HG03025 (cell line): Measurements from ENCODE around the gene MKNK1.

Experiments used
- ATAC-seq: cut with Tn5 transposase; IDR thresholded peaks from one replicate; pipeline ENCODE4 v1.9.1; 2021; ENCODE audit warnings: mild to moderate bottlenecking, moderate library complexity; ENCODE audit not compliant: unreplicated experiment, low FRiP score

The MKNK1 gene

DNA sequence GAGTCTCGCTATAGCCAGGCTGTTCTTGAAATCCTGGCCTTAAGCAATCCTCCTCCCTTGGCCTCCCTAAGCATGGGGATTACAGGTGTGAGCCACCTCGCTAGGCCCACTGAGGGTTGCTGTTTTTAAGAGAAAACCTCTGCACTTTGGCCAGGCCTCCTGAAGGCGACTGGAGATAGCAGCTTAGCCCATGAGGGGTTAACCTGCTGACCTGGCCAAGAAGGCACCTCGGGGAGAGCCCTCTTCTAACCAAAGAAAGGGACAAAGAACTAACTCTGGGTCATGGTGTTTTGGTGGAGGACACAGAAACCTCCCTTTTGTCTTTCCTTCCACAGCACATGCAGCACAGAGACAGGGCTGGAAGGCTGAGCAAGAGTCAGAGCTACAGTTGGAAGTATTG lies 35.0 kb downstream of the MKNK1 start:
- ATAC-seq, result no peak

DNA sequence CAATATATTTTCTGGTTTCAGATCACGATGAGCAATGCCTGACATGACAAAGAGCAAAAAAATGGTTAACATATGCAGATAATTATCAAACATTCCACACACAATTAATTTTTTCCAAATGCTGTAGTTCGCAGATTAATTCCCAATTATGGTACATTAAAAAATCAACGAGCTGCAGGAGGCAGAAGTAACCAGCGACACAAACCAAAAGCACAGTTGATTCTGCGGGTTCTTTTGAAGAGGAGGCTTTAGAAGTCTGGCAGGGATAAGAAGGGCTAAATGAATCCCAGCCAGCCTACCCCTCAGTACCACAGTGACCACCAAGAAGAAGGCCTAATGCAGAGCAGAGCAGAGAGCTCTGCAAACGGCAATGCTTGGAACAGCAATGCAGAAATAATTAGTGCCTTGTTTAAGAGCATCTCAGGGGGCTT lies 35.6 kb downstream of the MKNK1 start:
- no peak for ATAC-seq

DNA sequence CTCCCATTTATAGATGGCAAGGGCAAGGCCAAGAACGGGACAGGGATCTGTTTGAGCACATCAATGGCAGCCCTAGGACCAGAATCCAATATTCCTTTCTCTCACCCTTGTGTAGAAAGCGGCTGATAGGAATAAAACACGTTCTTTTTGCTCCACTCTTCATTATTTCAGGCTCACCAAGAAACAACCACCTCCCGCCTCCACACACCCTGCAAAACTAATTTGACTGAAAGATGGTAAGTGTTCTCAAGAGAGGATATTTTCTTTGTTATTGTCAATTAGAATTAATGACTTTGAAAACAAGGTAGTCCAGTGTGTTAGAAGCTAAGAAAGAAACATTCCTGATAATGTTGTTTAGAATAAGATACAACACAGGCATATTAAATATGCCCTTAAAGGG lies 40.7 kb downstream of the MKNK1 start:
- ATAC-seq, result no peak

DNA sequence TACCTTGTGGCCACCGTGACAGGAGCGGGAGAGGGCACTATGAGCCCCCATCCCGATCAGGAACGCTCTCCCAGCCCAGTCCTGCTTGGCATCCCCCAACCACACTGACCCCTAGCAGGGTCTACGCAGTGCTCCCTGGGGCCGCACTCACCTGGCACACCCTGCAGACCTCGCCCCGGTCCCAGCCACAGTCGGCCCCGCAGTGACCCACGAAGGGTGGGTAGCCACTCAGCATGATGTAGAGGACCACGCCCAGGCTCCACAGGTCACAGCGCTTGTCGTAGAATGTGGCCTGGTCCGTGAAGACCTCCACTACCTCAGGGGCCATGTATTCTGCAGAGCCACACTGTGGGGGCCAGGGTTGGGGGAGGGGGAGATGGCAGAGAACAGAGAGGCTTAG lies 41.6 kb downstream of the MKNK1 start:
- no peak for ATAC-seq

DNA sequence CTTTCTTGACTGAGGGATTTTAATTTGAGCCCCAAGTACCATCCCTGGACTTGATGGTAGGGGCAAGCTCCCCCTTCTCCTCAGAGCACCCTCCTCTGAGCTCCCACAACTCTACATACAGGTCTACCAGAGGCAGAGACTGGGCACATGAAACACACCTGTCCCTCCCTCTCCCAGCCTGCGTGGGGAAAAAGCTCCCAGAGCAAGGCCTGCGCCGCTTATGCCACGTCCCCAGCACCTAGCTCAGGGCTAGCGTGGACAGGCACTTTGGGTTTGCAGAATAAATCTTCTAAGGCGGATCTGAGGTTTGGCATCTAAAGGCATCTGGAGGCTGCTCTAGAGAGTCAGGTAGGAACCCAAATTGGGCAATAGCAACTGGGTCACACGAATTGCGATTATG lies 45.1 kb downstream of the MKNK1 start:
- no peak for ATAC-seq

DNA sequence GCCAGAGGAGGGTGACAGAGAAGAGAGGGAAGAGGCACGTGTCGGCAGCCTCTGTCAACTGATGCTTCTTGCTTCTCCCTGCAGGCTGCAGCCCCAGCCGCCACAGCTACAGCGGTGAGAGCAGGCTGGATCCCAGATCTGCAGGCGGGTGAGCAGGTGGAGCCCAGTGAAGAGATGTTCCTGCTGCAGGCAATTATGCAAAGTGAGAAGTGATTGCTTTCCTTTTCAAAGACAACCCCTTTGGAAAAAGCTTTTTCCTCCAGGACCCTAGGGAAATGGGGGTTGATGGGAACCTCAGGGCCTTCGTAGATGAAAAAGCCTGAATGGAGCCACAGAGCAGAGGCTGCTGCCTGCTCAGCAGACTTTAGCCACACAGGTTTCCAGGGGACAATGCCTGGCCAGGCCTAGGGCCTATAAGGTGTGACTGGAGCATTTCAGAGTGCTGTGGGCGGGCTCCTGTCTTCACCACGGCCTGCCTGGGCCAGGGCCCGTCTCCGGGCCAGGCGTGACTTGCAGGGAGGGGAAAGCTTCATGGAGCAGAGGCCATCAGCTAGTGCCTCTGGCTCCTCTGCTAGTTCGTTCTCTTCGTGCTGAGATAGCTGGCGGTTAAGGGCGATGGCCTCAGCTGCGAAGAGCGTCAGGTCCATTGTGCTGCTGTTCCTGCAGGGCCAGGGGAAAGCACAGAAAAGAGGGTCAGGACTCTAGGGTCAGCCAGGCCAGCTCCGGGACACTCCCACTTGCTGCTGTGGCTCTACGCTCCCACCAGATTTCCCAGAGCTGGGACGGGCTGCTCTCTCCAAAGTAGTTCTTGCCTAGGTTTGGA lies 45.7 kb downstream of the MKNK1 start:
- no peak for ATAC-seq

DNA sequence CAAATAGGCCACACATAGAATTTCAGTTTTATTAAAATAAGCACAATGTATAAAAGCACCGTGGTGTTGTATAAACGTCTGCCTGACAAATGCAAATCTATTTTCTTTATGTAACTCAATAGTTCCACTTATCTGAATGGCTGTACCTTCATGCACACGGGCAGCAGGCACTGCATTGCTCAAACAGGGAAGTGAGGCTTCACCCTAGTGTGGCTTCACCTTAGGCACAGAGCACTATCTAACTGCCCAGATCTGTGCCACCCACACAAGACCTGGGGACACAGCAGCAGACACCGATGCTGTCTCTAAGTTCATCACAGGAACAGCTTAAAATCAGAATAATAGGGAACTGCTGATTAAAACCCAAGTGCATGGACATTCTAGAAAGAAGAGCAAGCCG lies 46.7 kb downstream of the MKNK1 start:
- ATAC-seq, result no peak

DNA sequence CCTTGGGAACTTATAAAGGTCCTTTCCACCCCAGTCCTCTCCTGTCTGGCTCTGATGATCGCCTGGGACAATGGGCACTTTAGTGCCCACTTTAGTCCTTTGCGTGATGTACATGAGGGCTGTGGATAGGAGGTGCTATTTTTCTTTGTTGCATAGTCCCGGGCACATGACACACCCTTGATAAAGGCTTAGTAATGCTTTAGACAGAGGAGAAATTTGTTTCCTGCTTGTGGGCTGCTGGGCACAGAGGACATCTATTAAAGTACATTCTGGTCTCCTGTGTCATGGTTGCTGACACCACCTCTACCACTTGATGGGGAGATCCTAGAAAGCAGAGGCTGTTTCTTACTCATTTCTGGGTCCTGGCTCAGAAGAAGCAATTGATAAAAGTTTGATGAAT lies 47.2 kb downstream of the MKNK1 start:
- ATAC-seq, result no peak

DNA sequence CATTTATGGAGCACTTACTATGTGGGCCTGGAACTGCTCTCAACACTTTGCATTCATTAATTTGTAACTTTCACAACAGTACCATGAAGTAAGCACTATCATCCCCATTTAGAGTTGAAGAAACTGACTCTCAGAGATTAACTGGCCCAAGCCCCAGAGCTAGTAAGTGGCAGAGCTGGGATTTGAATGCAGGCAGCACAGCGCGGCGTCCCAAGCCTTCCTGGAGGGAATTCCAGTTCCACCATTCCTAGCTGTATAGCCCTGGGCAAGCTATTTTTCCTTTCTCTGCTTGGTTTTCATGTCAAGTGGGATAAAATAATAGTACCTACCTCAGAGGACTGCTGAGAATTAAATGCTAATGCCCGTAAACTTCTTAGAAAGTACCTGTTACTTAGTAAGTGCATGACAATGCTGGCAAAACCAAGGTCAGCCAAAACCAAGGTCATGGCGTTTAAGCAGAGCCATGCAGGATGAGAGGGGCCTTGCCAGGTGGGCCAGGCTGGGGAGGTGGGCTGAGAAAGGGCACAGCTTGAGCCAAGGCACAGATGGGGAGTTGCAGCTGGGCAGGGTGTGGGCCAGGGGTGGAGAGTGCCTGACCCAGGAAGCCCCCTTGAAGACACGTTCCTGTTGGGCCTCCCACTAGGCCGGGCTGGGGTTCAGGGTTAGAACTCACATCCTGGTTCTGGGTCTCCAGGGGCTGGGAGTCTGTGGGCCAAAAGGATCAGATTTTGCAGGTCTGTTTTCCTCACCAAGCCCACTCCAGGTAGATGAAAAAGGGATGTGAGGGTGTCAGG lies 48.0 kb downstream of the MKNK1 start:
- no peak for ATAC-seq

DNA sequence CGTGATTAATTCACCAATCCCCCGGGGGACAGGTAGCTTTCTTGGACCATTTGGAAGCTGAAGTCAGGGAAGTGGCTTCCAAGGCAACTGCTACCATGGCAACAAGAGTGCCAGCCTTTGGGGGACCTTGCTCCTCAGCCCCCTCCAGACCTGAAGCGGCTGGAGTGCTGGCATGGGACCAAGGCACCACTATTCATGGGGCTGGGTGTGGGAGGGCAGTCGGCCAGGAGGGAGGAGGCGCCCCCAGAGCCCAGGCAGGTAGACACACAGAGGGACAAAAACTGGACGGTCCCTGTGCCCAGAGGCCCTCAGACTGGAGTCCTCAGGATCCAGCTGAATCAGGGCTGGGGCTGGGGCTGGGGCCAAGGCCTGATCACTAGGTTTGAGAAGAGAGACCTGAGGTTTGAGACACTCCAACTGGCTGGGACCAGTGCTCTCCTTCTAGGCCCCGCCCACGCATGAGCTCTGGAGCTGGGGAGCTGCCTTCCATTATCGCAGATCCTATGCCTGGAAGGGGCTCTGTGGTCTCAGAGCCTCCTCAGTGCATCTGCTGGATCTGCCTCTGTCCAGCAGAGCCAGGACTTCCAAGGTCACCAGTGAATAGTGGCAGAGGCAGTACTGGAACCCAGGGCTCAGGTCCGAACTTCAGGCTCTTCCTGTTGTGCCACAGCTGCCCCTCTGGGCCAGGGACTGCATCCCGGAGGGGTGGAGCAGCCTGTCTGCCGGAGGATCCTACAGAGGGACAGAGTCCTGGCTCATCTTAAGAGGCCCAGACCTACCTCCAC lies 49.3 kb downstream of the MKNK1 start:
- ATAC-seq, result no peak

DNA sequence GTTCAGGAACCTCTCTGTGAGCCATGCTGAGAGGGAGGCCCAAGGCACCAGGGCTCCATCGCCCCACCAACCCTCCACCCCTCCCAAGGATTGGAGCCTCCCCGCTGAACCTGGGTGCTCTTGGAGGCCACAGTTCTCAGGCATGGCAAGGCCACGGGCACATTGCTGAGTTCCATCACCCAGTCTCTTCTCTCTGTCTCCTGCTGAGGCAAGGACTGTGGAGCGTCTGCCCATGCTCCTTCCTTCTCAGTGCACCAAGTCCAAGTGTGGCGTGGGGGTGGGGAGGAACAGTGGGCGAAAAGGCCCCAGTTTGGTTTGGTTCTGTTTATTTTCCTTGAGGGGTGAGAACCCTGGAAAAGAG lies 49.9 kb downstream of the MKNK1 start:
- ATAC-seq, result no peak

DNA sequence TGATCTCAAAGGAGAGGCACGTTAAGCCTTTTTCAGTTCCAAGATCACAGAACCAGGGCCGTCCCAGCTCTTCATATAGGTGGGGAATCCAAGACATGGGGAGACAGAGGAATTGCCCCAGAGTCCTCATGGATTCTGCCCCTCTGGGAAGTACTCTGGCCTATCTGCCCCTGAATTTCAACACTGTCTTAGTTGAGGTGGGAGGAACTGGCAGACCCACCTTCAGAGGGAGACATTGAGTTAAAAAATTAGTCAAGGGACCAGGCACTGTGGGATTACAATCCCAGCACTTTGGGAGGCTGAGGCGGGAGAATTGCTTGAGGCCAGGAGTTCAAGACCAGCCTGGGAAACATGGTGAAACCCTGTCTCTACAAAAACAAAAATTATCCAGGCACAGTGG lies 50.6 kb downstream of the MKNK1 start:
- ATAC-seq, result no peak

DNA sequence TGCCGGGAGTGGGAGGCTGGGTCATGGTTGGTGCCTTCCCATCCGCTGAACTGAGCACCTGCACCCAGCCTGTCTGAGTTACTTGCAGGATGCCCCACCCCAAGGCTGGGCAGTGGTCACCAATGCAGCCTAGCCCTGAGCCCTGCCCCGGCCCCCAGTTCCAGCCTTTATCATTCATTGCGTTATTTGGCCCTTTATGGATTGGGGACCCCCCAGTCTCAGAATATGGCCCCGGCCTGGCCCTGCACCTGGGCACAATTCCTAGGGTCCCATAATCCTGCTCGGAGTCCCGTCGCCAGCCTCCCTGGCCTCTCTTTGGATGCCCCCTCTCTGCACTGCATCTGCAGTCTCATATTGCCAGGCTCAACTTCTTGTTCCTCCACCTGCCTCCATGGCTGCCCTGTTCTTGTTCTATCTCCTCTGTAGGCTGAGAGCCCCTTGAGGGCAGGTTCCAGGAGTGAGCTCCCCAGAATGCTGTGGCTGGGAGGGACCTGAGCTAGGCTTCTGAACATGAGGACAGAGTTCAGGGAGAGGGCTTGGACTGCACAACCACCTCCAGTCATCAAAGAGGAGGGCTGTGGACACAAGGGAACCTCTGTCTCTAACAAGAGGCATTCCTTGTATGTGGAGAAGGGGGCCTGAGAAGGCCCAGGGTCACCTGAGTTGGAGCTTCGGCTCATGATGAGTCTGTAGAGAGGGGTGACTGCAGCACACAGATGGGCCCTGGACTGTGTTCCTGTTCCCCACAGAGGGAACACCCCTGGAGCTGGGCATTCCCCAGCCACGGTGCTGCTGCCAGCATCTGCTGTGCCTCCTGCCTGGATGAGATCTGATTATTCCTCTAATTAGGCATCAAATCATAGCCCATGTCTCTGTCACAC lies 51.5 kb downstream of the MKNK1 start:
- ATAC-seq, result no peak

DNA sequence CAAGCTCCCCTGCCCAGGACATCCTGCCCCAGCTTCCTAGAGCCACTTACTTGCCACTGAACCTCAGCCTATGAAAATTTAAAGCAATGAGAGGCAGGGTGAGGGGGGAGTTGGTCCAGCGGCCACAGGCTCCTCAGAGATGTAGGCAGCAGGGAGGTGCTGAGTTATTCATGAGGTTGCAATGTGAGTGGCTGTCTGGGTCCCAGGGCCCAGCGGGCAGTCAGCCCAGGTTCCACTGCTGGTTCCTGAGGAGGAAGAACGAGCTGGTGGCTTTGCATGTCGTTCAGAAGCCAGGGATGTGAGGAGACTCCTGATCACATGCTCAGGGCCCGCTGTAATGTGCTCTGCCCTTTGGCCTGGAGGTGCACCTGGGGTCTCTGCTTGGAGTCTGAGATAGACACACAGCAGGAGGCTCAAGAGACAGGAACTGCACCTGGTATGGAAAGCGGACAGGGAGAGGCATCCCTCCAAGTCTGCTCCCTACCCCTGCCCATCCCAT lies 52.4 kb downstream of the MKNK1 start, which contains the start of gene KNCN:
TSS of gene KNCN (minus strand) at position 51 of the 499 bp plus-strand sequence. CDS start 432 bp downstream, outside the sequence.
- no peak for ATAC-seq

DNA sequence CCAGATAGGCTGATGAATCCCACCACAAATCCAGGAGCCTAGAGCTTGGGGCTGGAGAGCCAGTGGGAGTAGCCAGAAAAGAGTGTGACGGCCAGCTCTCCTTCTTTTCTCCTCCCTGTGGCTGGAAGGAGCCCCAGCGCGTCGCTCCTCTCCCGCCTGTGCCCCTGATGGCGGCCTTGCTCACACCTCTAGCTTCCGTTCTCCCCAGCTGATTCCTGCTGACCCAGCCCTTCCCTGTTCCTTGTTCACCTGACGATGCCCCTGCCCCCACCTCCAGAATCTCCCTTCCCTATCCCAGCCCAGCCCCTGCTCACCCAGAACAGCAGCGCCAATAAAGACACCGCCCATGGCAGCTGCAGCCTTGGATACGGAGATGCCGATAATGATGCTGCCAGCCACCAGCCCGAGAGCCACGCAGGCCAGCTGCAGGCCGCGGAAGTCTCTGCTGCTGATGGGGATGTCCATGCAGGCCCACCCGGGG lies 53.3 kb downstream of the MKNK1 start:
- no peak for ATAC-seq

DNA sequence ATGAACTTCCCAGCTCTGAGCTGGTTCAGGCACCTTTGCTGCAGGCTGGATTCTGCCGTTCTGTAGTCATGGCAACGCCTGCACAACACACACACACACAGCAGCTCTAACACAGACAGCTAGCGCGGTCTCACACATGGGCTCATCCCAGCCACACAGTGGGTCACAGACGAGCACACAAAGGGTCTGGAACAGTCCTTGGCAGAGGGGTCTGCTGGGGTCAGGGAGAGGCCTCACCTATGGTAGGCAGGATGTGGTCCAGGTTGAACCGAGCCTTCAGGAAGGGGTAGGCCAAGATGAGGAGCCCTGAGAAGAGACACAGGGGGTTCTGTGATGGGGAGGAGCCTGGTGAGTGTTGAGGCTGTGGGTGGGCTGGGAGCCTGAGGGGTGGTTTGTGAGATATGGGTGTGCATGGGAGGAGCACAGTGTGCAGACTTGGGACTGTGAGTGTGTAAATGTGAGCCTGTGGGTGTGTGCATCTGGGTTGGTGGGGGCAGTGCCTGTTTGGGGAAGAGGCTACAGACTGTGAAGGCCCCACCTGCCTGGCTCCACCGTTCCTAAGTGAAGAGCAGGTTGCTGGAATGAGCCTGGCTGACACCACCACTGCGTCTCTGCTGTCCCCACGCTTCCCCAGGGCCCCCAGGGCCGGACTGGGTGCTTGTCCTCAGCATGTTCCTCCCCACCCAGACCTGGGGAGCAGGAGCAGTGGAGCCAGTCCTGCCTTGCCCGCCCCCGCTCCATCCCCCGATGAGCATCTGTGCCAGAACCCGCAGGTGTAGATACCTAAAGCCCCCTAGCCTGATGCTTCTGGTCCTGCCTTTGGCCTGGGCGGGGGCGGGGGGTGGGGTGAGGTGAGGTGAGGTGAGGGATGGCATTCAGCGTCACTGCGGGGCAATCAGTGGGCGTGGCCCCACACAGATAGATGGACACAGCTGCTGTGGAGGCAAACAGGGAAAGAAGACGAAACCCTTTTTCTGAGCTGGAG lies 54.1 kb downstream of the MKNK1 start:
- ATAC-seq, result no peak

DNA sequence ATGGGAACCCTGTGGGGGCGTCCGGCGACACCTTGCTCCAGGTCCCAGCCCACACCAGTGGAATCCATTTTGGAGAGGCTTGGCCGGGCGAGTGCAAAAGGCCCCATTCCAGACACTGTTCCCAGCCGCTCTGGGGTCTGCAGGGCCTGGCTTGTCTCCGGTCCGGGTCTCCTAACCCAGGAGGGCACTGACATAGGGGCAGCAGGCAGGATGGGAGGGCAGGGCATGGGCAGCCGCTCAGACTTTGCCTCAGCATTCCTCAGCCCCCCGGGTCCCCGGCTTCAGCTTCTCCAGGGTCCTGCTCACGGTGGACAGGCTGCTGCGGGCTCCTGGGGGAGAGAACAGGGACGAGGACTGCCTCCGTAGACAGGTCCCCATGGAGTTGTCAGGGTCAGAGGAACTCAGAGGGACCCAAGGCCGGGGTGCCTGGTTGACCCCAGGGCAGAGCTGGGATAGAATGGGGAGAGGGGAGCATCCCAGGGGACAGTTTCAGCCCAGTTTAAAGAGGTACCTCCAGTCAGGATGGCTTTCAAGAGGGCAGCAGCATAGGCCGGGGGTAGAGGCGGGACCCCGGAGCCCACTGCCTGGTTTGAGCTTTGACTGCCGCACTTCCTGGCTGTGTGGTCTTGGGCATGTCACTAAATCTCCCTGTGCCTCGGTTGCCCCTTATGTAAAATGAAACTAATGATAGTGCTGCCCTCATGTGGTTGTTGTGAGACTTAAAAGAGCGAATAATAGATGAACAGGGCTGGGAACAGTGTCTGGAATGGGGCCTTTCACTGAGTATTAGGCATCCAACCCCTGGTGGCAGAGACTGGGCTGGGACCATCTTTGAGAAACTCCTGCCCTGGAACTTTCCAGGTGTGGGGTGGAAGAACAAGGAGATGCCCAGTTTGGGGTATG lies 56.3 kb downstream of the MKNK1 start:
- ATAC-seq, result no peak

DNA sequence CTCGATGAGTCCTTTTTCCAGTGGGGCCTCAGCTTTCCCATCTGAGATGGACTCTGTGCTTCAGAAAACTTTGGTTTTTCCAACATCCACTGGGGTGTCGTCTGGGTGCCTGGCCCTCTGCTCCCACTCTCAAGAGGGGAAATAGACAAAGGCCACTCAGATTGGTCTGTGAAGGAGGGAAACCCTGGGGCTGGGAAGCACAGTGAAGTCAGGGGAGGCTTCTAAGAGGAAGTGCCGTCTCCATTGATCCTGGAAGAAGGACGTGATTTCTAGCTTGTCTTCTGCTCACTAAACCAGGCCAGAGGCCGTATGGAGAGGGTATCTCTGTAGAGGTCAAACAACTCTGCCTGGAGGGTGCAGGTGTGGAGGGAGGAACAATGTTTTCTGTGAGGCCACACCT lies 57.9 kb downstream of the MKNK1 start:
- no peak for ATAC-seq
